ENCODE results near the gene ZFP69. TPM values are rescaled to one million over a fixed set of nuclear protein-coding genes. Genes with fewer than 3 reads are reported as not detected.

ZFP69 gene
- 0.56 TPM for polyA plus RNA-seq (2012; ENCODE audit: insufficient read depth, insufficient read length, low read depth)

GRCh38 chr1:40476924-40477677 is at the start of gene ZFP69:
Gene ZFP69, plus strand, starts transcription at chr1:40477290. Its CDS starts 2,072 bp downstream, at chr1:40479362.
- Histone ChIP-seq H3K36me3 (no peaks in the 10 kb centered on the region), H3K9me3 (no peaks in the 10 kb centered on the region), H3K27me3 (no peaks in the 10 kb centered on the region), H3K4me1 (no peaks in the 10 kb centered on the region), H3K4me3 (ENCODE audit: low read depth, low read length) (peak within 1 kb of the TSS; percentile 72)
- DNase-seq, result peak; percentile 77
- no peak for TF ChIP-seq CTCF (IDR thresholded peaks at IDR 0.05; ENCODE audit: low read depth, low read length)

GRCh38 chr1:40431385-40431784 is 45.7 kb upstream of the ZFP69 start:
- no peak for DNase-seq
- Histone ChIP-seq H3K36me3 (no peaks in the 10 kb centered on the region), H3K4me1 (no peaks in the 10 kb centered on the region), H3K27me3 (no peaks in the 10 kb centered on the region), H3K4me3 (ENCODE audit: low read depth, low read length) (no peak overlapping the region), H3K9me3 (no peaks in the 10 kb centered on the region)
- no peak for TF ChIP-seq CTCF (IDR thresholded peaks at IDR 0.05; ENCODE audit: low read depth, low read length)

GRCh38 chr1:40432644-40433390 is 44.3 kb upstream of the ZFP69 start:
- no peak overlapping the region for H3K4me3 ChIP-seq (ENCODE audit: low read depth, low read length)
- no peaks in the 10 kb centered on the region for H3K9me3 ChIP-seq
- no peaks in the 10 kb centered on the region for H3K27me3 ChIP-seq
- H3K4me1 ChIP-seq, result no peaks in the 10 kb centered on the region
- no peaks in the 10 kb centered on the region for H3K36me3 ChIP-seq
- TF ChIP-seq CTCF (IDR thresholded peaks at IDR 0.05; ENCODE audit: low read depth, low read length), result no peak
- DNase-seq, result no peak

- H3K36me3 ChIP-seq, result no peaks in the 10 kb centered on the region
- H3K9me3 ChIP-seq, result no peaks in the 10 kb centered on the region
- no peak overlapping the region for H3K4me3 ChIP-seq (ENCODE audit: low read depth, low read length)
- no peak for DNase-seq
- no peak for TF ChIP-seq CTCF (IDR thresholded peaks at IDR 0.05; ENCODE audit: low read depth, low read length)
- H3K27me3 ChIP-seq, result no peaks in the 10 kb centered on the region
- no peaks in the 10 kb centered on the region for H3K4me1 ChIP-seq
Measured at GRCh38 chr1:40435471-40435870, 41.6 kb upstream of the ZFP69 start.

- no peak for TF ChIP-seq CTCF (IDR thresholded peaks at IDR 0.05; ENCODE audit: low read depth, low read length)
- H3K4me1 ChIP-seq, result no peaks in the 10 kb centered on the region
- no peaks in the 10 kb centered on the region for H3K27me3 ChIP-seq
- DNase-seq, result no peak
- H3K36me3 ChIP-seq, result no peaks in the 10 kb centered on the region
- H3K4me3 ChIP-seq (ENCODE audit: low read depth, low read length), result no peak overlapping the region
- H3K9me3 ChIP-seq, result no peaks in the 10 kb centered on the region
Measured at GRCh38 chr1:40435876-40436275, 41.2 kb upstream of the ZFP69 start.

Data from BE2C (cell line).